HG03097 (cell line): ENCODE data around the gene PDILT.

ENCODE experiments used
- ATAC-seq: cut with Tn5 transposase; IDR thresholded peaks from one replicate; pipeline ENCODE4 v1.9.1; 2021; ENCODE audit not compliant: unreplicated experiment, low FRiP score

The PDILT gene

DNA sequence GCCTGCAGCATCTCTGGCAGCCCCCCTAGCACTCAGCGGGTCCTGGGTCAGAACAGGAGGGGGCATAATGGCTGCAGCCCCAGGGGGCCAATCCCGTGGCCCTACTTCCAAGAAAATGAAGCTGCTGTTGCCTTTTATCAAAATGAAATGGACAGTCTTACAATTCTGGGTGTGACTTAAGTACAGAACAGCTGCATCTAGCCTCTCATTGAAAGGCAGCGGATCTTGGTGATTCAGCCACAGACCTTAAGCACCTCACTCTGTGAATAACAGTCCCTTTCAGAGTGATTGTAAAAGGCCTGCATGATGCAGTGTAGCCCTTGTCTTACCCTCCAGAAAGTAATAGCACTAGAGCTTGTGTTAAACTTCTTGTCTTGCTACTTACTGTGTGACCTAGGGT is 40.5 kb downstream of the PDILT start:
- ATAC-seq, result no peak

DNA sequence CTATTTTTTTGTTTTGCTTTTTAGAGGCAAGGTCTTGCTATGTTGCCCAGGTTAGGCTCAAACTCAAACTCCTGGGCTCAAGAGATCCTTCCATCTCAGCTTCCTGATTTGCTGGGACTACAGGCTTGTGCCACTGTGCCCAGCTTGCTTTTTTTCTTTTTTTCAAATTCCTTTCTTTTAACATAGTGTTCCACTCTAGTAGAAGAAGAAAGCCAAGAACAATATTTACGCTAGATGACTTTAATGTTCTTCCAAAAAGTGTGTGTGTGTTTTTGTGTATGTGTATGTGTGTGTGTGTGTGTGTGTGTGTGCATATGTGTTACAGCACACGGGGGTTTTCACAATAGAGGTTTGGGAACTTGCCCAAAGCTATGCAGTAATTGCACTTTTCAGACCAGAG is 41.3 kb downstream of the PDILT start:
- ATAC-seq, result no peak

DNA sequence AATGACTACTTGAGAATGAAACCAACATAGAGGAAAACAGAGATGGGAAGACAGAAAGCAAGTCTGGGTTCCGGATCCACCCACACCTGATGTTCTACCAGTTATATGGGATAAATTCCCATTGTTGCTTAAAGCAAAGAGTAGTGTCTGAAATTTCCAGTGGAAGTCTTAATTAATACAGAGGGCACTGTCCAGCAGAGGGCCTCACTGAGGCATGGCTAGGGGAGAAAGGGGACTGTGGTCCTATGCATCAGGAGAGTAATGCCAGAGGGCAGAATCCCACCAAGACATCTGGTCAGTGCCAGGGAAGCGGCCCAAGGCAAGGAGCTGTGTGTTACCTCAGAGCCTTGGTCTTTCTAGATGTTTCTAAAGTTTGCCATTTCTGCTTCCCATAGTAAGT is 44.5 kb downstream of the PDILT start:
- no peak for ATAC-seq

DNA sequence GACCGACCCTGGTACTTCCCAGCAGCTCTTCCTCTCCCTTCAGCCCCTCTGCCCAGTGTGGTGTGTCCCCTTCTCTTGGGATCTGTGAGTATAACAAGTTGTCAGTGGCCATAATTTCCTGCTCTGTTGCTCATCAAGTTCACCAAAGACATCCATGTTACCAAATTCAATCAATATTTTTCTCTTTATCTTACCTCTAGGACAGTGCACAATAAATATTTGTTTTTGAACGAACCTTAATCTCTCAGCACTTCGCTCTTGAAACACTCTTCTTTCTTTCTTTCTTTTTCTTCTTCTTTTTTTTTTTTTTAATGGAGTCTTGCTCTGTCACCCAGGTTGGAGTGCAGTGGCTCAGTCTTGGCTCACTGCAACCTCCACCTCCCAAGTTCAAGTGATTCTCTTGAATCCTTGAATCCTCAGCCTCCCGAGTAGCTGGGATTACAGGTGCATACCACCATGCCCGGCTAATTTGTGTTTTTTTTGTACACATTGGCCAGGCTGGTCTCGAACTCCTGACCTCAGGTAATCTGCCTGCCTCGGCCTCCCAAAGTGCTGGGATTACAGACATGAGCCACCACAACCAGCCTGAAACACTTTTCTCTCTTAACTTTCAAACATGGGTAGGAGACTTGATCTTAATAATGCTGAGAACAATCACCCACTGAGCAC is 49.3 kb downstream of the PDILT start:
- ATAC-seq, result no peak

DNA sequence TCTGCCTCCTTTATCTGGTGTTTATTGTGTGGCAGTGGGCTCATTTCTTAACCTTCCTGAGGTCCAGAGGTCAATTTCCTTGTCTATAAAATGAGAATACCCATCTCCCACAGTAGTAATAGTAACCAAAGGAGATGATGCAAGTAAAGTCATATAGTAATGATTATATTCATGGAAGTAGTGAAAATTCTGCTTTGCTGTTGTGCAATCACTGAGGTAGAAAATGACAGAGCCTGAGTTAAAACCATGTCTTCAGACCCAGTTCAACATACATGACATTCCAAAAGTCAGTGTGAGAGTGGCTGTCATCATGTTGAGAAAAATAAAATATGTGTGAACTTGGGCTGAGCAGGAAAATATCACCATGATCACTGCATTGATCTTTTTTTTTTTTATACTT is 51.2 kb downstream of the PDILT start:
- no peak for ATAC-seq

DNA sequence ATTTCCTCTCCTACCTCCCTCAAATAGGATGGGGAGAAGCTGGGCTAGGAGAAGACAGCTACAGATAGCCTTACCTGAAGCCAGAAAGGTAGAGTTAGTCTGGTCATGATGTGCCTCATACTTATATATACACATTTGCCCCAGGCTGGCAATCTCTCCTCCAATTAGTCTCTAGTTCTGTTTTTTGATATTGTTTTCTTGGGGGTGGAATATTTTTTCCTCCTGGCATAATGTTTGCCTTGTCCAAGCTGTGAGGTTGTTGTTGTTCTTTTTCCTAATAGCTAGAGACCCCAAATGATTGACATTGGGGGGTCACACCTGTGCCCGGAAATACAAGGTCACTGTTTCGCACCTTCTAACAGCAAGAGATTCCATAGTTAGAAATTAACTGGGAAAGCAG is 51.9 kb downstream of the PDILT start, which contains the start of gene UMOD:
Gene UMOD (minus strand): TSS at position 101 of the 400 bp plus-strand sequence. CDS start 1,978 bp downstream, outside the sequence.
- ATAC-seq, result no peak

DNA sequence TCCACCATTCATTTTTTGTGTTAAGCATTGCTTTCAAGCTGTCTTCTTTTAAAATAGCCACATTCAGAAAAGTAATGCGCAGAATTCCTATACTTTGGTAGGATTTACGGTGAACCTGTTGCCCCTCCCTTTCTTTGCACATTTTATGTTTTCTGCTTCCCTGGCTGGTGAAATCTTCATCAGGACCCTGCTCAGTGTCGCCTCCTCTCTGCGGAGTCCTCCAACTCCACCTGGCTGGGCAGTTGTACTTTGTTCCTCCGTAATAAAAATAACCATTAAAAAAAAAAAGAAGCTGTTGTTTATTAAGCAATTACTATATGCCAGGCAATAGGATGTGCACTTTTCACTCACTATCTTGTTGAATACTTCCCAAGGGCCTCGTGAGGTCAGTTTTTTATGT is 54.9 kb downstream of the PDILT start:
- ATAC-seq, result no peak

DNA sequence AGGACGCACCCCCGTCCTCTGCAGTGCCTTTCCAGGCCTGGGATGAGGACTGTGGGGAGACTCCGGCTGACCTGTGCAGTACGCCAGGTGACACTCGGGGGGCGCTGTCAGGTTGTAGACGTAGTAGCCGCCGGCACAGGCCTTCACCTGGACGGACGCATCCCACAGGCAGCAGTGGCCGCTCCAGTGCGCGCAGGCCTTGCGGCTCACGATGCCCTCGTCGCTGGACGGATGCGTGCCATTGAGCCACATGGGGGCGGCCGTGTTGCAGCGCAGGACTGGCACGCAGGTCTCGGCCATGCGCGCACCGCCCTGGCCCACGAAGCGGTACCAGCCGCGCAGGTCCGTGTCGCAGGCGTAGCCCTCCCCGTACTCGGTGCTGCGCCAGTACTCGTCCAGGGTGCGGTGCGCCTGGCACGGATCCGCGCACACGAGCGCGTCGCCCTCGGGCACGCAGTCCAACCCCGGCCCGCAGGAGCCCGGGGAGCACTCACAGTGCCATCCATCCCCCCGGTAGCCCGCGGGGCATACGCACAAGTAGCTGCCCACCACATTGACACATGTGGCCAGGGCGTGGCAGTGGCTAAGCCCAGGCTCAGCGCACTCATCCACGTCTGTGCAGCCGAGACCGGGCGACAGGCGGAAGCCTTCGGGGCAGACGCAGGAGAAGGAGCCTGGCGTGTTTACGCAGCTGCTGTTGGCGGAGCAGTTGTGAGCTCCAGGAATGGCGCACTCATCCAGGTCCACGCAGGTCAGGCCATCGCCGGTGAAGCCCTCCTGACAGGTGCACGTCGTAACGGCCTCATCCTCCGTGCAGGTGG is 56.0 kb downstream of the PDILT start:
- no peak for ATAC-seq

DNA sequence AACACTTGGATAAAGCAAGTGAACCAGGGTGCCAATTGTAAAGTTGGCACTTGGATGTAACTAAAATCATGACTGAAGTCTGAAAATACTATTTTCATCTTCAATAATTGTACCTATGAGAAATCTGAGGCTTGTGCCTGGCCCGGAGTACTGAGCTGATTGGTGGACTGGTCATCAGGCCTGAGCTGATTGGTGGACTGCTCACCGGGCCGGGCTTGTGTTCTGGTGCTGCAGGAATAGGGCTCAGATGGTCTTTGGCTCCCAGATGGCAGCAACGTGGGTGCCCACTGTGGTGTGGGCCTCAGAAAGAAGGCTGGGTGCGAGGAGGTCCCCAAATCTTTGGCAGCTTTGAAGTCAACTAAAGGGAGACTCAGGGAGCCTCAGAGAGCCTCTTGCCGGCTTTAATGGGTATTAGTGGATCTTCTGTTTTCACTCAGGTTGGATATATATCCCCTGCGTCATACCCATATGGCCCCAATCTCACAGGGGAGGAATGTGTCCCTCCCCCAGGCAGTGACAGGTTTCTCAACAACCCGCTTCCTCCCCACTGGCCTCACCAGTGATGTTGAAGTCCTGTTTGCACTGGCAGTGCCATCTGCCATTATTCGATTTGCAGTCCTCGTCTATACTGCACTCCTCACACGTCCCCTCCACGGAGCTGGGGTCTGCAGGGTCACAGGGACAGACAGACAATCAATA is 56.7 kb downstream of the PDILT start:
- no peak for ATAC-seq

DNA sequence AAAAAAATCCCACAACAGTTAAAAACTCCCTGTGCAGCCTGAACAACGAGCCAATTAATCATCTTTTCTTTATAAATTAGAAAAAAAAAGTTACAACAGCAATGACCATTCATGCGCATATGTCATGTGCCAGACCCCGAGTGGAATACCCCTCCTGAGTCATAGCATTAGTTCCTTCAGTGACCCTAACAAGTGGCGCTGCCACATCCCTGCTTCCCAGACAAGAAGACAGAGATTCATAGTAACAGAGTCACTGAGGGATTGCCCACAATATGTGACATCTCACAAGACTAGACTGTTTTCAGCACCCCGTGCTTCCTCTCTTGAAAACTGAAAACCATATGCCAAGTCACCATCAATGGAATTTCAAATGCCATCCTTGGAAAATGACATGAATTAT is 59.9 kb downstream of the PDILT start:
- no peak for ATAC-seq

DNA sequence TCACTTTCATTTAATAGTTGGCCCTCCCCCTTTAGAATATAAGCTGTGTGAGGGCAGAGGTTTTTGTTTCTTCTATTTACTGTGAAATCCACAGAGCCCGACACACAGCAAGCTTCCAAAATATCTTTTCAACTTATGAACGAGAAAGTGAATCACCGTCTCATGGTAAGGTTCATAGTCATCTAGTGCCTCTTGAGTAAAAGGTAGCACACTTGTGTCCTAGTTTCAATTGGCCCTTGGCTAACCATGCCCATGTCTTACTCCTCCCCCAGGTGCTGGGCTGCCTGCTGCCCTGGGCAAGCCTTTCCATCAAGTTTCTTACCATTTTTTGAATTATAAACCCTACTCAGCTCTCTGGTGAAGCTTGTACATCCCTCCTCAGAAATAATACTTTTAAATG is 64.8 kb downstream of the PDILT start:
- ATAC-seq, result no peak

DNA sequence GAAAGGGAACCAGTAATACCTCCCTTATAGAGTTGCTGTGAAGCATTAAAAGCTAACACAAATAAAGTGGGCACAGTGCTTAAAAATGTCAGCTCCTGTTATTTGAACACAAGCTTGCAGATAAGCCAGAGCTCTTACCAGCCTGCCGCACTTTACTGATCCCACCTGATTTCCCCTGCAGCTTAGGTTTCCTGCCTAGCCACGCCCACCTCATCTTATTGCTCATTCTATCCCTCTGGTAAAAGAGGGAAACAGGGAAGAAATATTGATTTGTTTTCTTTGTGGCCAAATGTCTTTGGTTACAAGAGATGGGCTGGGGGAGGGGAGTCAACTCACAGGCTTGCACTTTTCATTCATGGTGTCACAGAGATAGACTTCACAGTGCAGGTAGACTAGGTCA is 67.6 kb downstream of the PDILT start:
- ATAC-seq, result no peak

DNA sequence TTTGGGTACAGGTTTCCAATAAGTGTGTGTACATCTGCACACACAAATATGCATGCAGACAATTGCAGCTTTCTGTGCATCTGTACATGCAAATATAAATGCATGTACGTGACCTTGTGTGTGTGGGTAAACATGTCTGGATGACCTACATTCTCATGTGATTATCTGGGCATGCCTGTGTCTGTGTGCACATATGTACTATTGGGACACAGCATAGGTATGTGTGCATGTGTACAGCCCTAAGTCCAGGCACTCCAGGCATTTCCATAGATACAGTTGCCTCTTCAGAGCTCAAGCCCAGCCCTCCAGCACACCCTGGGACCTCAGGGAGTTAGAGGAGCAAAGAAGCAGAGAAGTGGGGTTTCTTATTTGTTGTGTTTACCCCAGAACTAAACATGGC is 70.1 kb downstream of the PDILT start:
- ATAC-seq, result no peak

DNA sequence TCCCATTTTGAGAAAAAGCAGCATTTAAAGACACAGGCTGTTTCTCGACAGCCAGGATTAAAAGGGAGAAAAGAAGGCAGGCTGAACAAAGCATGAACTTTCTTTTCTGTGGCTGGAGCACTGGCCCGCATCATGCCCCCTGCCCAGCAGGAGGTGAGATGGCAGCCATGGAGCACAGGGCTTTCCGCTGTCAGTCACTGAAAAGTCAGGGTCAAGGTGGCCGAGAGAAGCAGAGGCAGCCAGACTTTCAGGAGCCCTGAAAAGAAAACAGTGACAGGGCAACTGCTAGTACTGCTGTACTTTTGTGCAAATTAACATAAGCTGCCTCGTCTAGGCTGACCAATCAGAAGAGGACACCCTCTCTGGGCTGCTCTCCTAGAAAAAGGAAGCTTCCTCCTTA is 71.4 kb downstream of the PDILT start:
- ATAC-seq, result no peak

DNA sequence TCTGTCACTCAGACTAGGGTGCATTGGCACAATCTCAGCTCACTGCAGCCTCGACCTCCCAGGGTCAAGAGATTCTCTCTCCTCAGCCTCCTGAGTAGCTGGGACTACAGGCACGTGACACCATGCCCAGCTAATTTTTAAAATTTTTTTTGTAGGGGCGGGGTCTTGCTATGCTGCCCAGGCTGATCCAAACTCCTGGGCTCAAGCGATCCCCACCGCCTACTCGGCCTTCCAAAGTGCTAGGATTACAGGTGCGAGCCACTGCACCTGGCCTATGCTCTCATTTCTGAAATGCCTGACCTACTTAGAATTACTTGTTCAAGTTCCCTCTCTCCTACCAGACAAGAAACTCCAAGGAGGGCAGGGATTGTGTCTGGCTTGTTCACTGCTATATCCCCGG is 72.1 kb downstream of the PDILT start:
- ATAC-seq, result no peak

DNA sequence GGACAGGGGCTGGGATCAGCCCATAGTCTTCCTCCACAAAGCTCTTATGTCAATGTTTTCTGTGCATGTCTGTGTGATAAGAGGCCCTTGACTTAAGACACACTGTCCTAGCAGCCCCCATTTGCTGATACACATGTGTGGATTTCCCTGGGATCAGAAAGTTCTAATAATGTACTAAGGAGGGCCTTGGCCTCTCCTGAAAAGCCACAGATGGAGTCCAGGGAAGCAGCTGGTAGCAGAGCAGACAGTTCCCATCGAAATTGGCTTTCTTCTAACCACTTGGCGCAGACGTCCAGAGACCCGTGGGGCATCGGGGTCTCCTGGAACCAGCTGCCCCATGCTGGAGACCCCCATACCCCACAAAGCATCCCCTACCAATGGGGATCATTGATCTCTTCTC is 72.9 kb downstream of the PDILT start:
- no peak for ATAC-seq

DNA sequence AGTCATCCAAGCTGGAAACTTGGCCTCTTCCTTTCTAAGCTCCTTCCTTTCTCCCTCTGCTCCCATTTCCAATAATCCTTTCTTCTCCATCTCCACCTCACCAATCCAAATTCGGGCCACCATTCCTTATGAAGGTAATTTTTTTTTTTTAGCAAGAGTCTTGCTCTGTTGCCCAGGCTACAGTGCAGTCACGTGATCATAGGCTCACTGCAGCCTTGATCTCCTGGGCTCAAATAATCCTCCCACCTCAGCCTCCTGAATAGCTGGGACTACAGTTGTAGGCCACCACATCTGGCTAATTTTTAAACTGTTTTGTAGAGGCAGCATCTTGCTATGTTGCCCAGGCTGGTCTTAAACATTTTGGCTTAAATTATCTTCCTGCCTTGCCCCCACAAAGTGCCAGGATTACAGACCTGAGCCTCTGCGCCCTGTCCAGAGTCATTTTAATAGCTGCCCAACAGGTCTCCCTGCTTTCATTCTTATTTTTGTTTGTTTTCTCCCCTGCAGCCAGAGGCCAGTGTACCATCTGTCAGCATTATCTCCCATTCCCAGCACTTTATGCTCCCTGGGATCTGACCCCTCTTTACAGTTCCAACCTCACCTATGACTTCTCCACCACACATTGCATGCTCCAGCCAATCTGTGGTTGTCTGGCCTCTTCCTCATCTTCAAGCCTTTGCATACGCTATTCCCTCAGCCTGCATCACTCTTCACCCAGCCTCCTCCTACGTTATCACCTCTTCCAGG is 75.0 kb downstream of the PDILT start:
- no peak for ATAC-seq

DNA sequence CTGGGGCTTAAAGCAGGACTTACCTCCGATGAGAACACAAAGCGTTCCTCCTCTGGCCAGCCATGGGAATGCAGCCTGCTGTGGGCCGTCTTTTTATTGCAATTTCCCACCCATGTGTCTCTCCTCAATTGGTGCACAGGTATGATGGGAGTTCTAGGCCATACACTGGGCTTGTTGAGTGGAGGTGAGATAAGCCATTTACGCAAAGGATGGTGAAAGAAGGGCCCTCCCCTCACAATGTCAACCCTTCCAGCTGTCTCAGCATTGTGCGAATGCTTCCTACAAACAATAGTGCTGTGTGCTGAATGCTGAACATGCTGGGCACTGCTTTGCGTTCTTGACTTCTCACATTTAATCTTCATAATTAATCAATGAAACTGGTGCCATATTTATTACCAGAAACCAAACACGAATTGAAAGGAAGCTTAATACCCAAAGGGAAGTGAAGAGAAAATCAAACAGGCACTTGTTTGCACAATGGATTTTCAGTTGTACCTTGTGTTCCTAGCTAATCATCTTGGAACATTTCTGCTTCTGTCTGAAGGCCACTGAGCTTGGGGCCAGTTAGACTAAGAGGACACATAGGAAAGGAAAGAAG is 77.0 kb downstream of the PDILT start, which contains the start of gene GP2:
Gene GP2 (minus strand): TSS at position 70 of the 598 bp plus-strand sequence. CDS start 1,082 bp downstream, outside the sequence.
- no peak for ATAC-seq

DNA sequence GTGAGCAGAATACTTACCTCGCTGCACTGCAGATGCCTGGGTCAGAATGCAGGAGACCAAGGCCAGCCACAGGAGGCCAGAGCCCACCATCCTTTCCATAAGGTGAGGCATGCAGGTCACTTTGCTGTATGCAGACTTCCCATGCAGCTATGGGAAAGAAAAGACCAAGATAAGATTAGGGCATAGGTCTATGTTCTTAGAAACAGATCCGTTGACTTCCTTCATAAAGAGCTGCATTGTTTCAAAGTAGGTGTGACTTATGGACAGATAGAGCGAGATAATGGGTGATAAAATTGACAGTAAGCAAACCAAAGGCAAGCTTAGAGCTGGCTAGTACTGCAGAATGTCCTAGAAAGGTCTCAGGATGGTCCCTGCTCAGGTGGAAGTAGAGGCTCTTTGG is 78.2 kb downstream of the PDILT start:
- ATAC-seq, result no peak

DNA sequence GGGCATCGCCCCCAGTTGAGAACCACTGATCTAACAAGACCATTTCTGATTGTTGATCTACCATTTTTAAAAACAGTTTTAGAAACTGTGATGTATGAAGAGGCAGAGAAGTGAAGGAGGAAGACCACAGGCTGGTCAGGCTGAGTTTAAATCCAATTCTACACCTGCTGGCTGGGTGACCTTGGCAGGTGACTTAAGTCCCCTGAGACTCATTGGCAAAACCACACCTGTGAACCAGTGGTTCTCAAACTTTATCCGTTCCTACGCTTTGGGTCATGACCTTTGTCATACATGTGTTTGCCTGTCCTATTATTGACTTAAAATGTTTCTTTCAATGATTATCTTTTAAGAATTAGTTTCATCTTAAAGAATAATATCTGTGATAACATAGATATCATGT is 79.5 kb downstream of the PDILT start:
- ATAC-seq, result no peak
